Thymus (tissue), 11 donors: ENCODE measurements around the gene MCM9. TPM values are rescaled to one million over a fixed set of nuclear protein-coding genes. Genes with fewer than 3 reads are reported as not detected.
A peak's percentile ranks its signal among the peaks of the same experiment; 100 is the strongest.

Source experiments
- DNase-seq, 9 donors: peaks; one replicate each; pipeline ENCODE4 v3.0.0-alpha.2; 2013; ENCODE audit warnings: low spot score in 9 of 9, low read depth in 6 of 9, missing footprints in 1 of 9
- H3K27ac ChIP-seq, 2 donors: one replicate each; pipeline ENCODE4 v1.5.1; 2013; ENCODE audit warnings: control low read depth in 1 of 2, low read depth in 1 of 2, low read length in 1 of 2, mild to moderate bottlenecking in 1 of 2, moderate library complexity in 1 of 2
- H3K27me3 ChIP-seq, 2 donors: one replicate each; pipeline ENCODE4 v1.5.1; 2013; ENCODE audit warnings: low read length in 1 of 2; ENCODE audit not compliant: control insufficient read depth in 2 of 2, insufficient read depth in 1 of 2
- H3K36me3 ChIP-seq, 2 donors: one replicate each; pipeline ENCODE4 v1.5.1; 2013; ENCODE audit warnings: low read length in 1 of 2, mild to moderate bottlenecking in 1 of 2, moderate library complexity in 1 of 2; ENCODE audit not compliant: control insufficient read depth in 2 of 2, insufficient read depth in 2 of 2
- H3K4me1 ChIP-seq, 2 donors: one replicate each; pipeline ENCODE4 v1.5.1; 2013; ENCODE audit warnings: low read length in 2 of 2; ENCODE audit not compliant: control insufficient read depth in 2 of 2, insufficient read depth in 2 of 2
- H3K4me3 ChIP-seq, 2 donors: one replicate each; pipeline ENCODE4 v1.5.1; 2013; ENCODE audit warnings: low read length in 2 of 2, control low read depth in 1 of 2, mild to moderate bottlenecking in 1 of 2
- H3K9me3 ChIP-seq, 2 donors: one replicate each; pipeline ENCODE4 v1.5.1; 2013; ENCODE audit warnings: low read length in 1 of 2, mild to moderate bottlenecking in 1 of 2; ENCODE audit not compliant: control insufficient read depth in 2 of 2, insufficient read depth in 1 of 2
- WGBS: extraction: QIAGEN DNeasy Blood & Tissue Kit; methylation state at CpG from one replicate; pipeline ENCODE4 v1.1.7; 2013; 5-methylcytosine and 5-hydroxymethylcytosine counted together
- polyA plus RNA-seq: library from polyadenylated mRNA; stranded (reverse); fragments of 200-250 nt; gene quantifications from one replicate; pipeline ENCODE4 v1.2.3, GENCODE V29; 2013
- total RNA-seq: library from RNA; stranded (reverse); fragments of 120-200 nt; gene quantifications from one replicate; pipeline ENCODE4 v1.2.4, GENCODE V29; 2013
- donor health status: healthy.

MCM9 gene
- total and polyA plus RNA-seq, 2 donors = 7.6 to 12.2 TPM

GRCh38 chr6:118939683-118940082 lies 4.7 kb upstream of the MCM9 start:
- Histone ChIP-seq H3K9me3 (peaks cover 0 to 11% of the 10 kb centered on the region in 2 donors), H3K27me3 (no peaks in the 10 kb centered on the region), H3K27ac (no peak overlapping the region), H3K36me3 (no peaks in the 10 kb centered on the region), H3K4me3 (no peak overlapping the region), H3K4me1 (no peaks in the 10 kb centered on the region)
- 97% methylated on average over 1 of the region's 1 CpG for WGBS
- no peak for DNase-seq

GRCh38 chr6:118935978-118936703 lies 1.2 kb upstream of the MCM9 start:
- peaks cover 5% of the 10 kb centered on the region in 2 donors for H3K4me1 ChIP-seq
- no peak overlapping the region for H3K4me3 ChIP-seq
- H3K9me3 ChIP-seq = peaks cover 0 to 11% of the 10 kb centered on the region in 2 donors
- H3K27ac ChIP-seq = no peak overlapping the region
- 88% methylated on average over 3 of the region's 3 CpGs for WGBS
- H3K36me3 ChIP-seq = peaks cover 3 to 4% of the 10 kb centered on the region in 2 donors
- no peaks in the 10 kb centered on the region for H3K27me3 ChIP-seq
- DNase-seq = no peak

DNA sequence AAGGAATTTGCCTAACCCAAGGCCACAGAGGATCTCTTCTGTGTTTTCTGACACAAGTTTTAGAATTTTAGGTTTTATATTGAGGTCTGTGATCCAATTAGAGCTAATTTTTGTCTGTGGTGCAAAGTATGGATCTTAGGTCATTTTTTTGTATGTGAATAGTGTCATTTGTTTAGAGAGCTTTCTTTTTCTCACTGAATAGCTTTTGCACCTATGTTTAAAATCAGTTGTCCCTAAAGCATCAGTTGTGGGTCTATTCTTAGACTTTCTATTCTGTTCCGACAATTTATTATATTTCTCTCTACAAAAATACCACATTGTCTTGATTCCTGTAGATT lies 341 bp upstream of the MCM9 start:
- peak overlapping the region; percentile 77 to 94 for H3K4me3 ChIP-seq
- WGBS = 40% methylated on average over 1 of the region's 1 CpG
- peaks cover 0 to 4% of the 10 kb centered on the region in 2 donors for H3K9me3 ChIP-seq
- no peaks in the 10 kb centered on the region for H3K27me3 ChIP-seq
- peaks cover 5% of the 10 kb centered on the region in 2 donors for H3K4me1 ChIP-seq
- DNase-seq = no peak
- H3K27ac ChIP-seq = peak overlapping the region; percentile 88 to 98
- peaks cover 6 to 11% of the 10 kb centered on the region in 2 donors for H3K36me3 ChIP-seq

GRCh38 chr6:118933855-118934460 lies 1.0 kb downstream of the MCM9 start:
- DNase-seq = peak in 1 of 9 donors; percentile 27
- peak overlapping the region; percentile 35 to 77 for H3K4me3 ChIP-seq
- H3K27me3 ChIP-seq = no peaks in the 10 kb centered on the region
- H3K36me3 ChIP-seq = peaks cover 6 to 20% of the 10 kb centered on the region in 2 donors
- H3K4me1 ChIP-seq = peaks cover 5% of the 10 kb centered on the region in 2 donors
- WGBS = 38% methylated on average over 8 of the region's 8 CpGs
- no peak overlapping the region for H3K27ac ChIP-seq
- no peaks in the 10 kb centered on the region for H3K9me3 ChIP-seq

DNA sequence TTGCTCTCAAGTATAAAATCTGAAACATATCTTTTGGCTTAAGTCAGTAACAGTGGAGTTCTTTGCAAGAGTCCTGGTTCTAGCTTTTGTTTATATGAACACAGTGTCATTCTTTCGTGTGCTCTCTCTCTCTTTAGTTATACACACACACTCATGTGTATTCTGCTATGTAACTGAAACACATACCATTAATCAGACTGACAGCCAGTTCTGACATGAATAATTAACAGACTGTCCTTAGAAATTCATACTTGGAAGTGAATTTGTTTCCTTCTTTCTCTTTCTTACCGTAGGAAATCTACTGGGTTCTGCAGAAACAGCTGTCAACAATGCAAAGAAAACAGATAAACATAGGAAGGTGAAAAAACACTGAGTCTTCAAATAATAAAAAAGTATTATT lies 2.5 kb downstream of the MCM9 start:
- Histone ChIP-seq H3K27ac (no peak overlapping the region), H3K36me3 (peaks cover 16 to 24% of the 10 kb centered on the region in 2 donors), H3K9me3 (no peaks in the 10 kb centered on the region), H3K4me1 (peaks cover 5% of the 10 kb centered on the region in 2 donors), H3K4me3 (no peak overlapping the region), H3K27me3 (no peaks in the 10 kb centered on the region)
- WGBS = 94% methylated on average over 2 of the region's 2 CpGs
- no peak for DNase-seq

GRCh38 chr6:118931436-118931835 lies 3.5 kb downstream of the MCM9 start:
- peaks cover 16 to 24% of the 10 kb centered on the region in 2 donors for H3K36me3 ChIP-seq
- WGBS = over 99% methylated on average over 5 of the region's 5 CpGs
- no peak for DNase-seq

DNA sequence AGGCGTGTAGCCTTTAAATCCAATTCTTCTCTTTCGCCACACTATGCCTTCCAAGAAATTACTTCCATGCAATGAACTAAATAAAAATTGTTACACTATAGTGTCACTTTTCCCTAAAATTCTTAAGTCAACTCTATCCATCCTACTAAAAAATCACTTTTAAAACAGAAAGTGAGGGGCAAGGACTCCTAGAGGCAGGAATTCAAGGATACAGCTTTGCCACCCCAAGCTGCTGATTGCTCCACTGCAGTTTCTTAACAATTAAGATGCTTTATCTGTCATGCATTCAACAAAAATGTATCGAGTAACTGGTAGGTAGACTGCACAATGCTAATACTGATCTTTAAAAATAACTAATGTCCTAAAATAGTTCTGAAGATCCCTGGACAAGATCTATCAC lies 4.3 kb downstream of the MCM9 start:
- Histone ChIP-seq H3K36me3 (peaks cover 16 to 24% of the 10 kb centered on the region in 2 donors), H3K27ac (no peak overlapping the region), H3K9me3 (no peaks in the 10 kb centered on the region), H3K4me3 (no peak overlapping the region), H3K4me1 (peaks cover 5% of the 10 kb centered on the region in 2 donors), H3K27me3 (no peaks in the 10 kb centered on the region)
- no peak for DNase-seq
- whole genome bisulfite sequencing = 99% methylated on average over 3 of the region's 3 CpGs

More at GRCh38 chr6:118931436-118931835, 3.5 kb downstream of the MCM9 start:
- no peak overlapping the region for H3K27ac ChIP-seq
- no peaks in the 10 kb centered on the region for H3K27me3 ChIP-seq
- H3K4me1 ChIP-seq = peaks cover 5% of the 10 kb centered on the region in 2 donors
- H3K9me3 ChIP-seq = no peaks in the 10 kb centered on the region
- H3K4me3 ChIP-seq = no peak overlapping the region

DNA sequence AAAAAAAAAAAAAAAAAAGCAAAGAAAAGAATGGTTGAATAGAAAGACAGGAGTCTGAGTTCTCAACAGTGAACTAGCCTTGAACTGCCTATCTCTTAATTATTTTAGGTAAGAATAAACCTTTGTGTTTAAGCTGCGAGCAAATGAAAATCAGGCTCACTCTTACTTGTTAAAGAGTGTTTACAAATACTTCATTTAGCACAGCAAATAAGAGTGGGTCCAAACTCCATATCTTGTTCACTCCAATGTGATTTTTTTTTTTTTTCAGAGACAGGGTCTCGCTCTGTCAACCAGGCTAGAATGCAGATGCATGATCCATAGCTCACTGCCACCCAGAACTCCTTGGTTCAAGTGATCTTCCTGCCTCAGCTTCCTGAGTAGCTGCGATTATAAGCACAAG lies 11.9 kb downstream of the MCM9 start:
- H3K4me3 ChIP-seq = no peak overlapping the region
- no peaks in the 10 kb centered on the region for H3K4me1 ChIP-seq
- no peaks in the 10 kb centered on the region for H3K9me3 ChIP-seq
- no peaks in the 10 kb centered on the region for H3K27me3 ChIP-seq
- no peak for DNase-seq
- no peak overlapping the region for H3K27ac ChIP-seq
- peaks cover 36 to 50% of the 10 kb centered on the region in 2 donors for H3K36me3 ChIP-seq
- 98% methylated on average over 3 of the region's 3 CpGs for WGBS

- no peak overlapping the region for H3K27ac ChIP-seq
- DNase-seq = no peak
- H3K4me1 ChIP-seq = no peaks in the 10 kb centered on the region
- no peaks in the 10 kb centered on the region for H3K9me3 ChIP-seq
- H3K36me3 ChIP-seq = peaks cover 36 to 53% of the 10 kb centered on the region in 2 donors
- WGBS = 95% methylated on average over 1 of the region's 1 CpG
- no peaks in the 10 kb centered on the region for H3K27me3 ChIP-seq
- H3K4me3 ChIP-seq = no peak overlapping the region
These were observed 13.9 kb downstream of the MCM9 start for GRCh38 chr6:118921084-118921483.
